Eye (tissue), 1 donor: ENCODE measurements around the gene CYFIP2.
"Not testable (repeated sequence)": the region's sequence is repeated elsewhere in the genome, so short reads cannot be mapped to it uniquely, and the experiment has no call there.

Experiments used
- DNase-seq: peaks from one replicate; pipeline ENCODE4 v3.0.0-alpha.2; 2015

CYFIP2 gene

GRCh38 chr5:157415838-157416237, 149.9 kb downstream of the CYFIP2 start:
- DNase-seq, result no peak

- not testable (repeated sequence) for DNase-seq
These were observed 153.6 kb downstream of the CYFIP2 start for GRCh38 chr5:157419521-157419920.

DNA sequence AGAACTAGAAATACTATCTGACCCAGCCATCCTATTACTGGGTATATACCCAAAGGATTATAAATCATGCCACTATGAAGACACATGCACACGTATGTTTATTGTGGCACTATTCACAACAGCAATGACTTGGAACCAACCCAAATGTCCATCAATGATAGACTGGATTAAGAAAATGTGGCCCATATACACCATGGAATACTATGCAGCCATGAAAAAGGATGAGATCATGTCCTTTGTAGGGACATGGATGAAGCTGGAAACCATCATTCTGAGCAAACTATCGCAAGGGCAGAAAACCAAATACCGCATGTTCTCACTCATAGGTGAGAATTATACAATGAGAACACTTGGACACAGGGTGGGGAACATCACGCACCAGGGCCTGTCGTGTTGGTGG, 164.0 kb downstream of the CYFIP2 start:
- DNase-seq, result not testable (repeated sequence)

GRCh38 chr5:157431544-157432200, 165.7 kb downstream of the CYFIP2 start:
- peak; percentile 84 for DNase-seq

DNA sequence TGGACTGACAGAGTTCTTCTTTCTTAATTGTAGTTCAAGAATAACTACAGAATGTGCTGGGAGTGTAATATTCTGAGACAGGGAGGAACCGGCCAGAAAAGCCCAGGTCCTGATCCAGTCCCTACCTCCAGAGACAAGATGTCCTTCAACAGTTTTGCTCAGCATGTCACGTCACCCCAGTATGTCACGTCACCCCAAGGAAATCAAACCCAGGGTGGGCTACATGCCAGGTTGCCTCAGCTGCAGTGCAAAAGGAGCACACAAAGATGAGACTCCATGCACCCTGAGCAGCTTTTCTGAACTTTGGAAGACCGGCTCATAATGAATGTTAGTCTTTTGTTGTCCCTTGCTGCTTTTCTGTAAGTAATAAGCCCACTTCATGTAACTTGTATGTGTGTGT, 168.2 kb downstream of the CYFIP2 start:
- DNase-seq, result no peak

GRCh38 chr5:157443041-157443549, 177.2 kb downstream of the CYFIP2 start:
- peak; percentile 81 for DNase-seq

DNA sequence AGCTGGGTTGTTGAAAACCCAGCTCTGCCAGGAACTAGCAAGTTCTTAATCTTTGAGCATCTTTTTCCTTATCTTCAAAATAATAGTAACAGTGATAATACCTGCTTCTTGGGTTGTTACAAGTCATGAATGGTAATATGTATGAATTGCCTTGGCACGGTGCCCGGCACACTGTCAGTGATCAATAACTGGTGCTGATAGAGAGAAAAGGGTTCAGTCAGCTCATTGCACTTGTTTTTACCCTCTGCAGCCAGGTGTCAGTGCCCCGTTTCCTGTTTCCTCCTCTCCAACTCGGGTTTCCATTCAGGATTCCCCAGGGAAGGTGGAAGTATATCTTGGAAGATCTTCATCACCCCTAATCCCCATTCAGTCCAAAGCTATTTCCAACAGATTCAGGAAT, 178.3 kb downstream of the CYFIP2 start:
- no peak for DNase-seq
